Hepatocyte (in vitro differentiated cells): ENCODE results near the gene RRM1. TPM values are rescaled to one million over a fixed set of nuclear protein-coding genes. Genes with fewer than 3 reads are reported as not detected.

ENCODE experiments used
- DNase-seq: peaks from one replicate; pipeline ENCODE4 v3.0.0-alpha.2; 2016; ENCODE audit warnings: low spot score
- H2AFZ ChIP-seq: fragments of 200-600 bp; sonication (generic); 2 replicates; pipeline ENCODE4 v1.6.0; 2016; ENCODE audit warnings: antibody characterized with exemption, mild to moderate bottlenecking
- H3K27ac ChIP-seq: fragments of 200-600 bp; sonication (generic); 2 replicates; pipeline ENCODE4 v1.5.1; 2016; ENCODE audit warnings: mild to moderate bottlenecking
- H3K27me3 ChIP-seq: fragments of 200-600 bp; sonication (generic); 2 replicates; pipeline ENCODE4 v1.6.1; 2016
- H3K36me3 ChIP-seq: fragments of 200-600 bp; sonication (generic); replicated peaks from 2 replicates; pipeline ENCODE4 v1.5.1; 2016; ENCODE audit warnings: low read depth; ENCODE audit not compliant: insufficient read depth
- H3K4me1 ChIP-seq: fragments of 200-600 bp; sonication (generic); 2 replicates; pipeline ENCODE4 v1.5.1; 2016; ENCODE audit warnings: mild to moderate bottlenecking, moderate library complexity; ENCODE audit not compliant: insufficient read depth
- H3K4me2 ChIP-seq: fragments of 200-600 bp; sonication (generic); 2 replicates; pipeline ENCODE4 v1.6.0; 2016
- H3K4me3 ChIP-seq: fragments of 200-600 bp; sonication (generic); 2 replicates; pipeline ENCODE4 v1.5.1; 2016; ENCODE audit warnings: mild to moderate bottlenecking
- H3K79me2 ChIP-seq: fragments of 200-600 bp; sonication (generic); 2 replicates; pipeline ENCODE4 v1.6.0; 2017; ENCODE audit warnings: mild to moderate bottlenecking
- H3K9me2 ChIP-seq: fragments of 200-600 bp; sonication (generic); replicated peaks from 2 replicates; pipeline ENCODE4 v1.6.0; 2017; ENCODE audit warnings: mild to moderate bottlenecking; ENCODE audit not compliant: insufficient read depth
- H3K9me3 ChIP-seq: fragments of 200-600 bp; sonication (generic); 2 replicates; pipeline ENCODE4 v1.5.1; 2016; ENCODE audit warnings: low read depth, mild to moderate bottlenecking
- H4K20me1 ChIP-seq: fragments of 200-600 bp; sonication (generic); 2 replicates; pipeline ENCODE4 v1.6.0; 2016; ENCODE audit warnings: mild to moderate bottlenecking; ENCODE audit not compliant: insufficient read depth, poor library complexity, severe bottlenecking
- EZH2 ChIP-seq: fragments of 200-600 bp; sonication (generic); IDR thresholded peaks from 2 replicates; pipeline ENCODE4 v1.6.1; 2016; ENCODE audit warnings: antibody characterized with exemption, mild to moderate bottlenecking, borderline replicate concordance
- EZH2phosphoT487 ChIP-seq: fragments of 200-600 bp; sonication (generic); IDR thresholded peaks from one replicate; pipeline ENCODE4 v1.6.1; 2018; ENCODE audit warnings: antibody characterized with exemption, mild to moderate bottlenecking, low read depth, moderate library complexity; ENCODE audit not compliant: unreplicated experiment, severe bottlenecking
- WGBS: methylation state at CpG from one replicate; pipeline ENCODE4 v1.1.6; 2016; ENCODE audit warnings: low lambda C conversion rate; ENCODE audit errors: missing lambda C conversion rate; 5-methylcytosine and 5-hydroxymethylcytosine counted together
- polyA plus RNA-seq: library from polyadenylated mRNA; unstranded; fragments of >200 nt; fragmentation: Nextera tagmentation; extraction: Ambion mirVana; gene quantifications from 2 replicates; pipeline ENCODE4 v1.2.1, GENCODE V29; 2016
- total RNA-seq: library from RNA; depleted of rRNA; stranded (reverse); fragments of >200 nt; gene quantifications from 2 replicates; pipeline ENCODE4 v1.2.3, GENCODE V29; 2014
- TF ChIP-seq, protein P1 (sequence below): fragments of 200-600 bp; sonication (generic); IDR thresholded peaks from 2 replicates; pipeline ENCODE4 v1.5.1; 2016; ENCODE audit warnings: antibody characterized with exemption, mild to moderate bottlenecking; ENCODE audit not compliant: poor library complexity

Gene RRM1
- total and polyA plus RNA-seq, 2 experiments from 2014 or later = 25.9 to 34.5 TPM

DNA sequence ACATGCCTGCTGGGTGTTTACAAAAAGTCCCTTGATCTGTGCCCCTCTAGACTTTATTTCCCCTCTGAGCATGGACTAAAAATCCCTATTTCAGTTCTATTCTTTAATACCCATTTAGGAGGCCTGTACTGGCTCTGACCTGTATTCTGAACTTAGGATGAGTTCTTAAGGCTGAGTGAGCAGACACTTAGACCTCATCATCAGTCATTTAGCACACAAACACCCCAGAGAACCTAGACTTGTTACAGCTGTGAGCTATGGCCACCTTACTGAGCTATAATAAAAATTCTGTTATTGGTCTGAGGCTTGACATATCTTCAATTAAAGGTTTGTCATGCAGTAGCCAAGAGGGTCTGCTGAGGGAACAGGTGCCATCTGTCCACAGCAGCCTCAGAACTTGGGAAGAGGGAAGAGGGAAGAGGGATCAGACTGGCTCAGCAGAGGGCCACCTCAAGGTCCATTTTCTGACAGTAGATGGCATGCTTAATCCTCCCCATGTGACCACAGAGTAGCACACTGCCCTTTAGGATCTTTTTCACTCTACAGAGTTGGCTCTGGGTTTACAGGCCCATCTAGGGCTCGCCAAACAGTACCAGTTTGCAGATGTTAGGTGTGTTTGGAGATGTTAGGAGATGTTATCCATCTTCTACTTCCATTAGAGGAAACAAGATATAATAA is 30.2 kb upstream of the RRM1 start:
- Histone ChIP-seq H3K4me3 (no peak overlapping the region), H2AFZ (no peak overlapping the region), H3K4me1 (peaks cover 10% of the 10 kb centered on the region), H3K27ac (no peak overlapping the region), H3K9me2 (no peaks in the 10 kb centered on the region), H3K36me3 (no peaks in the 10 kb centered on the region), H3K4me2 (no peak overlapping the region), H3K27me3 (no peaks in the 10 kb centered on the region), H3K79me2 (no peaks in the 10 kb centered on the region), H3K9me3 (no peaks in the 10 kb centered on the region), H4K20me1 (no peaks in the 10 kb centered on the region)
- WGBS = 100% methylated on average over 1 of the region's 1 CpG
- no peak for TF ChIP-seq EZH2phosphoT487
- TF ChIP-seq, protein P1, sequence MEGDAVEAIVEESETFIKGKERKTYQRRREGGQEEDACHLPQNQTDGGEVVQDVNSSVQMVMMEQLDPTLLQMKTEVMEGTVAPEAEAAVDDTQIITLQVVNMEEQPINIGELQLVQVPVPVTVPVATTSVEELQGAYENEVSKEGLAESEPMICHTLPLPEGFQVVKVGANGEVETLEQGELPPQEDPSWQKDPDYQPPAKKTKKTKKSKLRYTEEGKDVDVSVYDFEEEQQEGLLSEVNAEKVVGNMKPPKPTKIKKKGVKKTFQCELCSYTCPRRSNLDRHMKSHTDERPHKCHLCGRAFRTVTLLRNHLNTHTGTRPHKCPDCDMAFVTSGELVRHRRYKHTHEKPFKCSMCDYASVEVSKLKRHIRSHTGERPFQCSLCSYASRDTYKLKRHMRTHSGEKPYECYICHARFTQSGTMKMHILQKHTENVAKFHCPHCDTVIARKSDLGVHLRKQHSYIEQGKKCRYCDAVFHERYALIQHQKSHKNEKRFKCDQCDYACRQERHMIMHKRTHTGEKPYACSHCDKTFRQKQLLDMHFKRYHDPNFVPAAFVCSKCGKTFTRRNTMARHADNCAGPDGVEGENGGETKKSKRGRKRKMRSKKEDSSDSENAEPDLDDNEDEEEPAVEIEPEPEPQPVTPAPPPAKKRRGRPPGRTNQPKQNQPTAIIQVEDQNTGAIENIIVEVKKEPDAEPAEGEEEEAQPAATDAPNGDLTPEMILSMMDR = no peak
- TF ChIP-seq EZH2 = no peak
- DNase-seq = no peak

DNA sequence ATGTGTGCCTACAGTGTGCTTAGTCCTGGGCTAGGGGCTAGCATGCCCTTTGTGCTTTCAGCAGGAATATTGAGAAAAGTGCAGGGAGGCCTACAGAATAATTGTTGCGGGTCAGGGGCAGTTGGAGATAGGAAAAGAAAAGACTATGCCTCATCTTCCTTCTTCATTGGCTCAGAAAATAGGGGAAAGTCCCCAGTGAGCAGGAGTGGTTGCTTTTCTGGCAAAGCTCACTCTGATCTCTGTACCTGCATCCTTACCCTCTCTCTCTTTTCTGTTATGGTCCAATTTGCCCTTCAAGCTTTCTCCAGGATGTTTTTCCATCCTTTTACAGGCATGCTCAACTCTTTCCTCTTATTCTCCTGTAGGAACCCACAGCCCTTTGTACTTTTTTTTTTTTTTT is 29.5 kb upstream of the RRM1 start:
- H3K9me3 ChIP-seq = no peaks in the 10 kb centered on the region
- H3K4me1 ChIP-seq = peaks cover 7% of the 10 kb centered on the region
- no peaks in the 10 kb centered on the region for H3K79me2 ChIP-seq
- no peak overlapping the region for H3K4me3 ChIP-seq
- no peak overlapping the region for H3K27ac ChIP-seq
- TF ChIP-seq EZH2phosphoT487 = no peak
- no peak for TF ChIP-seq EZH2
- TF ChIP-seq, protein P1 = no peak
- H3K27me3 ChIP-seq = no peaks in the 10 kb centered on the region
- H4K20me1 ChIP-seq = no peaks in the 10 kb centered on the region
- H2AFZ ChIP-seq = no peak overlapping the region
- H3K4me2 ChIP-seq = no peak overlapping the region
- DNase-seq = no peak
- no peaks in the 10 kb centered on the region for H3K9me2 ChIP-seq
- 94% methylated on average over 1 of the region's 1 CpG for WGBS
- H3K36me3 ChIP-seq = no peaks in the 10 kb centered on the region

DNA sequence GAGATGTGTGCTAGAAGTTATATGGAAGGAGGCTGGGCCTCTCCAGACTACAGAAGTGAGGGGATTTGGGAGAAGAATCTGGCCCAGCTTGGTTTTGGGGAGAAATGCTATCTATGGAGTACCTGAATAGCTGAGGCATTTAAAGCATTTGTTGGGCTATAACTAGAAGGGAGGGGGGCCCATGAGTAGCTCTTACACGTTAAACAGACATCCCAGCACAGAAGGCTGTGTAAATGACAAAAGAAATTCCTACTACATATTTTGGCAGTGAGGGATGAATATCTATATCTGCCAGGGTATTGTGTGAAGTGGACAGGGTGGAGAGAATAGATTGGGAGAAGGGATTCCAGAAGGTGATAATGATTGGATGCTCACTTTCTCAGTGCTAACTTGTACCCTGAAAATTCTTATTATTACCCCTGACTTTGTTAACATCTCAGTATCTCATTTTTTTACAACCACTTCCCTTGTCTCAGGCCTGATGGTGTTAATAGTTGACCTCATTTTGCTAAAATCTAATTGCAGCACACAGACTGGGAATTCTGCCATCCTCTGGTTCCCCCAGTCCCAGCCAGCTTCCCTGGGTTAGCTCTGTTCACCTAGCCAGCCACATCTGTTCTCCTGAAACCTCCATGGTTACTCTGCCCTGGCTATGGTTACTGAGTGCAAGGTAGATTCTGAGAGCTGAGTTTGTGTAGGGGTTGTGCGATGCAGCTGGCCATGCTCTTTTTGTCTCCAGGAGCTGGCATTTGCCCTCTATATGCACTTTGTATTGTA is 28.8 kb upstream of the RRM1 start:
- Histone ChIP-seq H3K4me3 (no peak overlapping the region), H3K27ac (no peak overlapping the region), H3K36me3 (no peaks in the 10 kb centered on the region), H4K20me1 (no peaks in the 10 kb centered on the region), H2AFZ (no peak overlapping the region), H3K9me2 (no peaks in the 10 kb centered on the region), H3K4me1 (peaks cover 4% of the 10 kb centered on the region), H3K79me2 (no peaks in the 10 kb centered on the region), H3K4me2 (no peak overlapping the region), H3K27me3 (no peaks in the 10 kb centered on the region), H3K9me3 (no peaks in the 10 kb centered on the region)
- DNase-seq = no peak
- TF ChIP-seq, protein P1 = no peak
- TF ChIP-seq EZH2 = no peak
- no peak for TF ChIP-seq EZH2phosphoT487
- WGBS = 79% methylated on average over 2 of the region's 2 CpGs
